ENCODE measurements around the gene P3H1. TPM values are rescaled to one million over a fixed set of nuclear protein-coding genes. Genes with fewer than 3 reads are reported as not detected.

P3H1 gene
- total RNA-seq, 1 donor from 2014 or later: 123 TPM

DNA sequence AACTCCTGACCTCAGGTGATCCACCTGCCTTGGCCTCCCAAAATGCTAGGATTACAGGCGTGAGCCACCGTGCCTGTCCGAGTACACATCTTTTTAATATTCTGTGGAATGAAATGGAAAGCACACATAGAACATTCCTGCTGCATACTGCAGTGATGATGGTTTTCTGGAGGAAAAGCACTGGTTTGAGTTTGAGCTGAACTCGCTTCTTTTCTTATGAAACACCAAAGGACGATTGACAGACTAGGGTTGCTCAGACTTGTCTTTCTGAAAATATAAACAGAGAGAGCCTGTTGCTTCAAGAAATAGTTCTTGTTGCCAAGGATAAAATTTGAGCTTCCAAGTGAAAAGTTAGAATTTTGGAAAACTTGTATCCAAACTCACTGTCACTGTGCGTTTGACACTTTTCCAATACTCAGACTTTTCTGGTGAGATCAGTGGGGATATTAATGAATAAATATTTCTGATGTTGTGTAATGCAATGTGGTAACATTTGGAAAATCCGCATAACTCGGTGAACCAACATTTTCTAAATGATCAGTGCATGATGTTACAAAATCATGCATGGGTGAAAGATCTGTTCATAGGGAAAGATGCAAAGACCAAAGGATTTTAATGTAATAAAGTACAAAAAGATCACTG is 35.1 kb upstream of the P3H1 start:
- DNase-seq (ENCODE audit: low spot score in 2 of 2, unreplicated experiment in 2 of 2): no peak
- no peak overlapping the region for H3K27ac Mint-ChIP-seq
- H3K4me3 Mint-ChIP-seq: no peak overlapping the region
- peaks cover 6% of the 10 kb centered on the region for H3K9me3 Mint-ChIP-seq
- TF ChIP-seq, protein P1, sequence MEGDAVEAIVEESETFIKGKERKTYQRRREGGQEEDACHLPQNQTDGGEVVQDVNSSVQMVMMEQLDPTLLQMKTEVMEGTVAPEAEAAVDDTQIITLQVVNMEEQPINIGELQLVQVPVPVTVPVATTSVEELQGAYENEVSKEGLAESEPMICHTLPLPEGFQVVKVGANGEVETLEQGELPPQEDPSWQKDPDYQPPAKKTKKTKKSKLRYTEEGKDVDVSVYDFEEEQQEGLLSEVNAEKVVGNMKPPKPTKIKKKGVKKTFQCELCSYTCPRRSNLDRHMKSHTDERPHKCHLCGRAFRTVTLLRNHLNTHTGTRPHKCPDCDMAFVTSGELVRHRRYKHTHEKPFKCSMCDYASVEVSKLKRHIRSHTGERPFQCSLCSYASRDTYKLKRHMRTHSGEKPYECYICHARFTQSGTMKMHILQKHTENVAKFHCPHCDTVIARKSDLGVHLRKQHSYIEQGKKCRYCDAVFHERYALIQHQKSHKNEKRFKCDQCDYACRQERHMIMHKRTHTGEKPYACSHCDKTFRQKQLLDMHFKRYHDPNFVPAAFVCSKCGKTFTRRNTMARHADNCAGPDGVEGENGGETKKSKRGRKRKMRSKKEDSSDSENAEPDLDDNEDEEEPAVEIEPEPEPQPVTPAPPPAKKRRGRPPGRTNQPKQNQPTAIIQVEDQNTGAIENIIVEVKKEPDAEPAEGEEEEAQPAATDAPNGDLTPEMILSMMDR (IDR thresholded peaks at IDR 0.05; ENCODE audit: unreplicated experiment): no peak
- H3K27me3 Mint-ChIP-seq (ENCODE audit: low read depth): no peaks in the 10 kb centered on the region
- peaks cover 18% of the 10 kb centered on the region for H3K36me3 Mint-ChIP-seq
- H3K4me1 Mint-ChIP-seq: no peaks in the 10 kb centered on the region

DNA sequence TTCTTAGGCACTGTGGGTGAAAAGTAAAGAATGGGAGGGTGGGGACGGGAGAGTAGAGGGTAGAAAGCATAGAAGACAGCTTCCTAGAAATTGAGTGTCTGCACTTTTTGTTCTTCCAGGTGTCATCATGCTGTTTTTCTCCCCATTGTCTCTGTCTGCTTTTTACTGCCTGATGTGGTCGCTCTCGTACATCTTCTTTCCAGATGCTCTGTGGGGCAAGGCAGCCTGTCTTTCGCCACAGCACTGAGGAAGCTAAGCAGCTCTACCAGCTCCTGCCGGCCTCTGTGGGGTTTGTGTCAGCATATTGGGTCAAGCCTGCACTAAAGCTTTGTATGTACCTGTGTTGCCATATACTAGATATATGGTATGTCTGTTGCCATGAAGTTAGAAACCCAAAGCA is 31.2 kb upstream of the P3H1 start:
- no peaks in the 10 kb centered on the region for H3K36me3 Mint-ChIP-seq
- DNase-seq (ENCODE audit: low spot score in 2 of 2, unreplicated experiment in 2 of 2): no peak

DNA sequence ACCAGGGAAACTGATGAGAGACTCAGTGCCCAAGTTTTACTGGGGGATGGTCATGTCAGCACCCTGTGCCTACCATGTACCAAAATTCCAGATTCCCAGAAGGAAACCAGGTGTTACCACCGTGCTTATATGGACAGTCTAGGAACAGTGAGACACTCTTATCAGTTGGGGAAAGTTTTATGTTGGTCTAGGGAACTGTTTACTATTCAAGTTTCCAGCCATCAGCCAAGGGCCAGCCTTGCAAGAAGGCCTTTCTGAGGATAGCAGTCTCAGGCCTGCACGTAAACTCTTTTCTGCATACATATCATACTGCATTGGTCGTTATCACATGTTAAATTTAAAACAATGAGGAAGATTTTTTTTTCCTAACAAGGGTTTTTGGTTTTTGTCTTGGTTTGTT is 30.6 kb upstream of the P3H1 start:
- H3K27ac Mint-ChIP-seq: no peak overlapping the region

More for the DNA sequence above, 31.2 kb upstream of the P3H1 start:
- Mint-ChIP-seq H3K9me3 (no peaks in the 10 kb centered on the region), H3K4me1 (no peaks in the 10 kb centered on the region), H3K27ac (no peak overlapping the region), H3K27me3 (ENCODE audit: low read depth) (no peaks in the 10 kb centered on the region), H3K4me3 (no peak overlapping the region)
- TF ChIP-seq, protein P1 (IDR thresholded peaks at IDR 0.05; ENCODE audit: unreplicated experiment): no peak

DNA sequence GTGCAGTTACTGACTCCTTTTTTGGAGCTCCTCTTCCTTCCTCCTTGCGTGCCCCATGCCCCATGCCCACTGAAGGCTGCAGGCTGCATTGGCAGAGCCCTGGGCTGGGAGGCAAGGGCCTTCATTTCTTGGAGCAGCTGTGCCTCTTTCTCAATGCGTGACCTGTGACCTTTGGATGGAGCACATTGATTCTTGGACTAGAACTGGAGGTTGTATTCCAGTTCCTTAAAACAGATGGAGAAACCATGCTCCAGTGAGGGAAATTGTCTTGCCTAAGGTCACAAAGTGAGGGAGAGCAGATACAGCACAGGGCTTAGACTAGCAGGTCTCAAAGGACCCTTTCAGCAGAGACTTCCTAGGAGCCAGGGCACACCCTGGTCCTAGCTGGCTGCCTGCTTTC is 27.0 kb upstream of the P3H1 start:
- H3K27me3 Mint-ChIP-seq (ENCODE audit: low read depth): no peaks in the 10 kb centered on the region
- H3K9me3 Mint-ChIP-seq: no peaks in the 10 kb centered on the region
- H3K4me3 Mint-ChIP-seq: no peak overlapping the region
- H3K27ac Mint-ChIP-seq: no peak overlapping the region
- TF ChIP-seq, protein P1 (IDR thresholded peaks at IDR 0.05; ENCODE audit: unreplicated experiment): no peak
- DNase-seq (ENCODE audit: low spot score in 2 of 2, unreplicated experiment in 2 of 2): no peak
- H3K36me3 Mint-ChIP-seq: no peaks in the 10 kb centered on the region
- H3K4me1 Mint-ChIP-seq: no peaks in the 10 kb centered on the region

More for the DNA sequence above, 30.6 kb upstream of the P3H1 start:
- Mint-ChIP-seq H3K27me3 (ENCODE audit: low read depth) (no peaks in the 10 kb centered on the region), H3K36me3 (no peaks in the 10 kb centered on the region), H3K9me3 (no peaks in the 10 kb centered on the region), H3K4me3 (no peak overlapping the region), H3K4me1 (no peaks in the 10 kb centered on the region)
- DNase-seq (ENCODE audit: low spot score in 2 of 2, unreplicated experiment in 2 of 2): no peak
- TF ChIP-seq, protein P1 (IDR thresholded peaks at IDR 0.05; ENCODE audit: unreplicated experiment): no peak

DNA sequence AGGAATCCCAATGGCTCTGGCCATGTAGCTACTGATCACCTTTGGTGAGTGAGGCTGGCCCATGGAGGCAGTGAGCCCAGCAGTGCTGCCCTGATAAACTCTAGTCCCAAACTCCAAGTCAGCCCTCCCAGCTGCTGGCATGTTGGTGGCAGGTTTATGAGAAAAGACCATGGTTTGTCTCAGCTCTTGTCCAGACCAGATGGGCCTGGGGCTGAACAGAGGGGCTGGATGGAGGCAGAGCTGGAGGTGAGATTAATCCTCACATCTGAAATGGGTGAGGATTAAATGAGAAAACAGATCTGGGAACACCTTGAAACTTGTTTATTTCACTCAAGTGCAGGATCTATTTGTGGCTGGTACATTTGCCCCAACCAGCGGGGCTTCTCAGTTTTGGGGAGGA is 21.2 kb upstream of the P3H1 start:
- Mint-ChIP-seq H3K4me3 (no peak overlapping the region), H3K4me1 (no peaks in the 10 kb centered on the region), H3K27me3 (ENCODE audit: low read depth) (no peaks in the 10 kb centered on the region), H3K9me3 (no peaks in the 10 kb centered on the region), H3K27ac (no peak overlapping the region), H3K36me3 (peaks cover 9% of the 10 kb centered on the region)
- TF ChIP-seq, protein P1 (IDR thresholded peaks at IDR 0.05; ENCODE audit: unreplicated experiment): no peak
- DNase-seq (ENCODE audit: low spot score in 2 of 2, unreplicated experiment in 2 of 2): no peak

Data from mesothelial cell of epicardium (in vitro differentiated cells).